OCI-LY1 (cell line): ENCODE measurements around the gene PLEKHH1.

Source experiments
- EZH2 ChIP-seq: fragments of 200-600 bp; sonication (generic), shearing (Covaris generic); IDR thresholded peaks from 2 replicates; pipeline ENCODE4 v1.8.0; 2017; ENCODE audit warnings: borderline replicate concordance, mixed run types, mild to moderate bottlenecking, antibody characterized with exemption, low read length, moderate library complexity, mixed read lengths
- TF ChIP-seq, protein P1 (sequence below): fragments of 200-600 bp; sonication (generic), shearing (Covaris generic); IDR thresholded peaks from 2 replicates; pipeline ENCODE4 v1.5.1; 2017; ENCODE audit warnings: mild to moderate bottlenecking, antibody characterized with exemption, low read length, moderate library complexity, mixed read lengths

DNA sequence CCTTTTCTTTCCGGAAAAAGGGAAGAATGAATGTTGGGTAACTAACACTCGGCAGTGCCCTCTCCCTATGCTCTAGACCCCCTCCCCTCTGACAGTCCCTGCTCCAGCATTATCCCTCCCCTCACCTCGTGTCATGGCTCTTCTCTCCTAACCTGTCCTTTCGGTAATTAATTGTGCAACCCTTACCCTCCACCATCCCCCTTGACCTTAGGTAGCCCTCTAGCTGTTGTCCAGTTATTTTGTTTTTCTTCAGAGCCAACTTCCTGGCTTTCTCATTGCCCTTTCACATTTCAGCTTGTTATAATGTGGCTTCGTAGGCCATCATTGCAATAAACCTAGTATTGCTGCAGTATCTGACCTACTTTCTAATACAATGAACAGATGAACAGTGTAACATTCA lies 97.8 kb downstream of the PLEKHH1 start:
- TF ChIP-seq, protein P1, sequence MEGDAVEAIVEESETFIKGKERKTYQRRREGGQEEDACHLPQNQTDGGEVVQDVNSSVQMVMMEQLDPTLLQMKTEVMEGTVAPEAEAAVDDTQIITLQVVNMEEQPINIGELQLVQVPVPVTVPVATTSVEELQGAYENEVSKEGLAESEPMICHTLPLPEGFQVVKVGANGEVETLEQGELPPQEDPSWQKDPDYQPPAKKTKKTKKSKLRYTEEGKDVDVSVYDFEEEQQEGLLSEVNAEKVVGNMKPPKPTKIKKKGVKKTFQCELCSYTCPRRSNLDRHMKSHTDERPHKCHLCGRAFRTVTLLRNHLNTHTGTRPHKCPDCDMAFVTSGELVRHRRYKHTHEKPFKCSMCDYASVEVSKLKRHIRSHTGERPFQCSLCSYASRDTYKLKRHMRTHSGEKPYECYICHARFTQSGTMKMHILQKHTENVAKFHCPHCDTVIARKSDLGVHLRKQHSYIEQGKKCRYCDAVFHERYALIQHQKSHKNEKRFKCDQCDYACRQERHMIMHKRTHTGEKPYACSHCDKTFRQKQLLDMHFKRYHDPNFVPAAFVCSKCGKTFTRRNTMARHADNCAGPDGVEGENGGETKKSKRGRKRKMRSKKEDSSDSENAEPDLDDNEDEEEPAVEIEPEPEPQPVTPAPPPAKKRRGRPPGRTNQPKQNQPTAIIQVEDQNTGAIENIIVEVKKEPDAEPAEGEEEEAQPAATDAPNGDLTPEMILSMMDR: no peak
- no peak for TF ChIP-seq EZH2
